ENCODE measurements around the gene RAB37. TPM values are rescaled to one million over a fixed set of nuclear protein-coding genes. Genes with fewer than 3 reads are reported as not detected.

The RAB37 gene
- total RNA-seq, 3 donors from 2014 or later (not counting 1 experiment from before 2014, with no cell fraction given) = 150 to 184 (median 169) TPM

DNA sequence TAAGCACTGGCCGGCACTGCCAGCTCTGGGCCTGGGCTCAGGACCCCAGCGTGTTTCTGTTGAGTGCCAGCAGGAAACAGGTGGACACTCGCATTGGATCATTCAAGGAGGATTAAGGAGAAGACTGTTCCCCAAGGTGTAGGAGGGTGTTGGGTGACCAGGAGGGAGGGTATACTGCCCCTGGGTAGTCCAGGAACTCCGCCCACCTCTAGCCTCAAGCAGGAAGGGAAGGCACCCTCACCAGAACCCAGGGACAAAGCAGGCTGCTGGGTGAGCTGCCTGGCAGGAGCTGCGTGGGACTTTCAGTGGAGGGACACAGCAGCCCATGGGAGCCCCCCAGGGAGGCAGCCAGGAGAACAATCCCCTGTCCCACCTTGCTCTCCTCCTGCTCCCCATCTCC lies 7.7 kb upstream of the RAB37 start:
- intact Hi-C loops (cut with micrococcal nuclease) = no loop called here
- peaks cover 3% of the 10 kb centered on the region in 2 donors for H3K4me1 Mint-ChIP-seq
- Histone ChIP-seq H3K27ac (ENCODE audit: low read length) (no peak overlapping the region), H3K27me3 (ENCODE audit: control insufficient read depth, insufficient read depth, low read length) (no peaks in the 10 kb centered on the region), H3K36me3 (ENCODE audit: control insufficient read depth, insufficient read depth, low read length) (no peaks in the 10 kb centered on the region), H3K4me1 (ENCODE audit: control insufficient read depth, insufficient read depth, low read length) (peaks cover 53% of the 10 kb centered on the region), H3K9me3 (ENCODE audit: control insufficient read depth, insufficient read depth, low read length) (peaks cover 7% of the 10 kb centered on the region), H3K4me3 (ENCODE audit: low read length) (no peak overlapping the region)
- TF ChIP-seq, protein P1, sequence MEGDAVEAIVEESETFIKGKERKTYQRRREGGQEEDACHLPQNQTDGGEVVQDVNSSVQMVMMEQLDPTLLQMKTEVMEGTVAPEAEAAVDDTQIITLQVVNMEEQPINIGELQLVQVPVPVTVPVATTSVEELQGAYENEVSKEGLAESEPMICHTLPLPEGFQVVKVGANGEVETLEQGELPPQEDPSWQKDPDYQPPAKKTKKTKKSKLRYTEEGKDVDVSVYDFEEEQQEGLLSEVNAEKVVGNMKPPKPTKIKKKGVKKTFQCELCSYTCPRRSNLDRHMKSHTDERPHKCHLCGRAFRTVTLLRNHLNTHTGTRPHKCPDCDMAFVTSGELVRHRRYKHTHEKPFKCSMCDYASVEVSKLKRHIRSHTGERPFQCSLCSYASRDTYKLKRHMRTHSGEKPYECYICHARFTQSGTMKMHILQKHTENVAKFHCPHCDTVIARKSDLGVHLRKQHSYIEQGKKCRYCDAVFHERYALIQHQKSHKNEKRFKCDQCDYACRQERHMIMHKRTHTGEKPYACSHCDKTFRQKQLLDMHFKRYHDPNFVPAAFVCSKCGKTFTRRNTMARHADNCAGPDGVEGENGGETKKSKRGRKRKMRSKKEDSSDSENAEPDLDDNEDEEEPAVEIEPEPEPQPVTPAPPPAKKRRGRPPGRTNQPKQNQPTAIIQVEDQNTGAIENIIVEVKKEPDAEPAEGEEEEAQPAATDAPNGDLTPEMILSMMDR (IDR thresholded peaks at IDR 0.05) = no peak
- WGBS (ENCODE audit: insufficient coverage) = 98% methylated on average over 5 of the region's 5 CpGs
- ATAC-seq (no peak), DNase-seq (no peak)
- no peaks in the 10 kb centered on the region for H3K9me3 Mint-ChIP-seq
- no peak overlapping the region for H3K27ac Mint-ChIP-seq
- H3K4me3 Mint-ChIP-seq = no peak overlapping the region
- no peaks in the 10 kb centered on the region for H3K36me3 Mint-ChIP-seq
- H3K27me3 Mint-ChIP-seq (ENCODE audit: low read depth in 2 of 2) = no peaks in the 10 kb centered on the region

DNA sequence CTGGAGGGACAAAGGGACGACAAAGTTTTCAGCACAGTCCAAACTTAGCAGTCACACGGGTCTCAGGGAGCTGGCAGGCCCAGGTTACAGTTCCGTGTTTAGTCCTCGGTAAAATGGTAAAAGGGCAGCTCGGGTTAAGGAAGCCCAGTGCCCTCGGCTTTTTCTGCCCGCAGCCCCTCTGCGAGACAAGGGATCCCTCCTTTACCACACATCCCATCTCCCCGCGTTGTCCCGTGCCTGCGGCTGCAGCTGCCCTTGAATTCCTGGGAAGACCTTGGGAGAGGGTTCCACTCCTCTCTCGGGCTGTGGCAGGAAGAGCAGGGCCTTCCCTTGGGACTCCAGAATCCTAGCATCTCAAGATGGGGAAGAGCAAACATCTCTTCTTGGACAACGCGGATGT lies 7.2 kb upstream of the RAB37 start:
- TF ChIP-seq, protein P1 (IDR thresholded peaks at IDR 0.05) = no peak
- no peak overlapping the region for H3K4me3 Mint-ChIP-seq
- Histone ChIP-seq H3K4me3 (ENCODE audit: low read length) (no peak overlapping the region), H3K27ac (ENCODE audit: low read length) (no peak overlapping the region), H3K9me3 (ENCODE audit: control insufficient read depth, insufficient read depth, low read length) (peaks cover 7% of the 10 kb centered on the region), H3K27me3 (ENCODE audit: control insufficient read depth, insufficient read depth, low read length) (no peaks in the 10 kb centered on the region), H3K4me1 (ENCODE audit: control insufficient read depth, insufficient read depth, low read length) (peaks cover 57% of the 10 kb centered on the region), H3K36me3 (ENCODE audit: control insufficient read depth, insufficient read depth, low read length) (no peaks in the 10 kb centered on the region)
- 97% methylated on average over 15 of the region's 15 CpGs for WGBS (ENCODE audit: insufficient coverage)
- intact Hi-C loops (cut with micrococcal nuclease) = no loop called here
- ATAC-seq = no peak
- H3K9me3 Mint-ChIP-seq = no peaks in the 10 kb centered on the region
- DNase-seq = no peak
- peak overlapping the region in 1 of 2 donors; percentile 56 for H3K27ac Mint-ChIP-seq
- H3K36me3 Mint-ChIP-seq = no peaks in the 10 kb centered on the region
- peaks cover 0 to 3% of the 10 kb centered on the region in 2 donors for H3K27me3 Mint-ChIP-seq (ENCODE audit: low read depth in 2 of 2)
- H3K4me1 Mint-ChIP-seq = no peaks in the 10 kb centered on the region

- Histone ChIP-seq H3K27ac (ENCODE audit: low read length) (peak overlapping the region; percentile 63), H3K27me3 (ENCODE audit: control insufficient read depth, insufficient read depth, low read length) (no peaks in the 10 kb centered on the region), H3K4me1 (ENCODE audit: control insufficient read depth, insufficient read depth, low read length) (peaks cover 62% of the 10 kb centered on the region), H3K9me3 (ENCODE audit: control insufficient read depth, insufficient read depth, low read length) (peaks cover 7% of the 10 kb centered on the region), H3K4me3 (ENCODE audit: low read length) (no peak overlapping the region), H3K36me3 (ENCODE audit: control insufficient read depth, insufficient read depth, low read length) (no peaks in the 10 kb centered on the region)
- no peaks in the 10 kb centered on the region for H3K36me3 Mint-ChIP-seq
- DNase-seq (peak; percentile 75 to 83), ATAC-seq (peak; percentile 76 to 91 (median 91))
- 43% methylated on average over 15 of the region's 16 CpGs for WGBS (ENCODE audit: insufficient coverage)
- TF ChIP-seq, protein P1 (IDR thresholded peaks at IDR 0.05) = no peak
- no peaks in the 10 kb centered on the region for H3K9me3 Mint-ChIP-seq
- peaks cover 0 to 4% of the 10 kb centered on the region in 2 donors for H3K27me3 Mint-ChIP-seq (ENCODE audit: low read depth in 2 of 2)
- peak overlapping the region in 1 of 2 donors; percentile 56 for H3K27ac Mint-ChIP-seq
- H3K4me3 Mint-ChIP-seq = peak overlapping the region; percentile 53
- no peaks in the 10 kb centered on the region for H3K4me1 Mint-ChIP-seq
- intact Hi-C loops (cut with micrococcal nuclease) = no loop called here
Measured at GRCh38 chr17:74730491-74731346, 6.3 kb upstream of the RAB37 start.

- H3K9me3 ChIP-seq (ENCODE audit: control insufficient read depth, insufficient read depth, low read length) = peaks cover 7% of the 10 kb centered on the region
- peak overlapping the region; percentile 46 for H3K27ac ChIP-seq (ENCODE audit: low read length)
- intact Hi-C loops (cut with micrococcal nuclease) = no loop called here
- peaks cover 2 to 3% of the 10 kb centered on the region in 2 donors for H3K4me1 Mint-ChIP-seq
- peaks cover 0 to 4% of the 10 kb centered on the region in 2 donors for H3K27me3 Mint-ChIP-seq (ENCODE audit: low read depth in 2 of 2)
- H3K27me3 ChIP-seq (ENCODE audit: control insufficient read depth, insufficient read depth, low read length) = no peaks in the 10 kb centered on the region
- H3K36me3 ChIP-seq (ENCODE audit: control insufficient read depth, insufficient read depth, low read length) = no peaks in the 10 kb centered on the region
- H3K4me3 ChIP-seq (ENCODE audit: low read length) = no peak overlapping the region
- ATAC-seq (no peak), DNase-seq (no peak)
- TF ChIP-seq, protein P1 (IDR thresholded peaks at IDR 0.05) = no peak
- 91% methylated on average over 4 of the region's 4 CpGs for WGBS (ENCODE audit: insufficient coverage)
- H3K4me1 ChIP-seq (ENCODE audit: control insufficient read depth, insufficient read depth, low read length) = peaks cover 68% of the 10 kb centered on the region
- H3K9me3 Mint-ChIP-seq = no peaks in the 10 kb centered on the region
- no peak overlapping the region for H3K4me3 Mint-ChIP-seq
- no peaks in the 10 kb centered on the region for H3K36me3 Mint-ChIP-seq
- H3K27ac Mint-ChIP-seq = peak overlapping the region in 1 of 2 donors; percentile 56
Measured at GRCh38 chr17:74731347-74731605, 5.8 kb upstream of the RAB37 start.

Data from natural killer cell (primary cell).